Tibial nerve (tissue), 3 donors: ENCODE data around the gene MBP.

Experiments
- CTCF ChIP-seq, 5 experiments: fragments of 200-600 bp in 3 of 5; fragments of 450-650 bp in 2 of 5; sonication (generic) in 3 of 5; IDR thresholded peaks; one replicate each; pipeline ENCODE4 v1.5.1; 2016 to 2019; ENCODE audit warnings: antibody characterized with exemption in 5 of 5, mild to moderate bottlenecking in 3 of 5, moderate library complexity in 2 of 5
- POLR2A ChIP-seq, 2 donors: fragments of 450-650 bp; IDR thresholded peaks; one replicate each; pipeline ENCODE4 v1.6.1; 2017; ENCODE audit warnings: antibody characterized with exemption in 2 of 2, mild to moderate bottlenecking in 2 of 2, moderate library complexity in 2 of 2

GRCh38 chr18:76938619-76939018 is 194.0 kb downstream of the MBP start:
- TF ChIP-seq CTCF (IDR thresholded peaks at IDR 0.05) = no peak
- TF ChIP-seq POLR2A (IDR thresholded peaks at IDR 0.05) = no peak
